ENCODE data around the gene RARB. TPM values are rescaled to one million over a fixed set of nuclear protein-coding genes. Genes with fewer than 3 reads are reported as not detected.

The RARB gene
- total RNA-seq, 1 experiment from 2014 or later: 31.3 TPM

GRCh38 chr3:25424614-25425013, 3.4 kb upstream of the RARB start:
- intact Hi-C loops (cut with micrococcal nuclease; ENCODE audit: unreplicated experiment): loop anchor here (5.0 kb wide), 1 partner anchor 402 kb away; no protein-coding TSS in a partner anchor
- Mint-ChIP-seq H3K4me3 (ENCODE audit: low read depth, unreplicated experiment) (peak overlapping the region; percentile 32), H3K36me3 (ENCODE audit: insufficient read depth, unreplicated experiment) (peaks cover 42% of the 10 kb centered on the region), H3K27ac (ENCODE audit: unreplicated experiment) (peak overlapping the region; percentile 85), H3K27me3 (ENCODE audit: unreplicated experiment) (no peaks in the 10 kb centered on the region), H3K9me3 (ENCODE audit: low read depth, unreplicated experiment) (peaks cover 2% of the 10 kb centered on the region), H3K4me1 (ENCODE audit: low read depth, unreplicated experiment) (peaks cover 59% of the 10 kb centered on the region)
- TF ChIP-seq CTCF (IDR thresholded peaks at IDR 0.05; ENCODE audit: unreplicated experiment): no peak
- no TSS peak for BruUV-seq (replicated peaks)
- no peak for DNase-seq
- CTCF ChIA-PET: interaction anchor here (3.1 kb wide), 1 partner anchor 12 kb away, joined by 8 read pairs; no protein-coding TSS in a partner anchor

- CTCF ChIA-PET: interaction anchor here (0.6 to 1.6 kb wide), 4 partner anchors 16 to 270 kb away, joined by 3 to 8 read pairs (median 4); no protein-coding TSS in a partner anchor
- TF ChIP-seq CTCF (IDR thresholded peaks at IDR 0.05; ENCODE audit: unreplicated experiment): no peak
- peaks cover 47% of the 10 kb centered on the region for H3K4me1 Mint-ChIP-seq (ENCODE audit: low read depth, unreplicated experiment)
- intact Hi-C loops (cut with micrococcal nuclease; ENCODE audit: unreplicated experiment): loop anchor here (5.0 kb wide), 1 partner anchor 404 kb away; no protein-coding TSS in a partner anchor
- H3K36me3 Mint-ChIP-seq (ENCODE audit: insufficient read depth, unreplicated experiment): peaks cover 55% of the 10 kb centered on the region
- DNase-seq: peak; percentile 50
- BruUV-seq (replicated peaks): no TSS peak
- peak overlapping the region; percentile 91 for H3K27ac Mint-ChIP-seq (ENCODE audit: unreplicated experiment)
- no peaks in the 10 kb centered on the region for H3K9me3 Mint-ChIP-seq (ENCODE audit: low read depth, unreplicated experiment)
- no peaks in the 10 kb centered on the region for H3K27me3 Mint-ChIP-seq (ENCODE audit: unreplicated experiment)
- H3K4me3 Mint-ChIP-seq (ENCODE audit: low read depth, unreplicated experiment): no peak overlapping the region
Observed at GRCh38 chr3:25426408-25426807, 1.7 kb upstream of the RARB start.

- Mint-ChIP-seq H3K4me1 (ENCODE audit: low read depth, unreplicated experiment) (peaks cover 40% of the 10 kb centered on the region), H3K27me3 (ENCODE audit: unreplicated experiment) (no peaks in the 10 kb centered on the region)
- intact Hi-C loops (cut with micrococcal nuclease; ENCODE audit: unreplicated experiment): loop anchor here (5.0 kb wide), 1 partner anchor 405 kb away; no protein-coding TSS in a partner anchor
Observed at GRCh38 chr3:25427155-25427554, 908 bp upstream of the RARB start.

GRCh38 chr3:25427563-25427941, 511 bp upstream of the RARB start:
- H3K4me1 Mint-ChIP-seq (ENCODE audit: low read depth, unreplicated experiment): peaks cover 36% of the 10 kb centered on the region
- BruUV-seq (replicated peaks): TSS peak; percentile 96
- intact Hi-C loops (cut with micrococcal nuclease; ENCODE audit: unreplicated experiment): loop anchor here (5.0 kb wide), 1 partner anchor 405 kb away; no protein-coding TSS in a partner anchor
- no peaks in the 10 kb centered on the region for H3K9me3 Mint-ChIP-seq (ENCODE audit: low read depth, unreplicated experiment)
- CTCF ChIA-PET: interaction anchor here (1.2 to 2.3 kb wide), 5 partner anchors 15 to 271 kb away, joined by 3 to 8 read pairs (median 4); no protein-coding TSS in a partner anchor
- no peak for TF ChIP-seq CTCF (IDR thresholded peaks at IDR 0.05; ENCODE audit: unreplicated experiment)
- H3K27me3 Mint-ChIP-seq (ENCODE audit: unreplicated experiment): no peaks in the 10 kb centered on the region
- DNase-seq: no peak
- H3K27ac Mint-ChIP-seq (ENCODE audit: unreplicated experiment): peak overlapping the region; percentile 91
- H3K4me3 Mint-ChIP-seq (ENCODE audit: low read depth, unreplicated experiment): peak overlapping the region; percentile 85
- H3K36me3 Mint-ChIP-seq (ENCODE audit: insufficient read depth, unreplicated experiment): peaks cover 63% of the 10 kb centered on the region

More at GRCh38 chr3:25427155-25427554, 908 bp upstream of the RARB start:
- peak overlapping the region; percentile 91 for H3K27ac Mint-ChIP-seq (ENCODE audit: unreplicated experiment)
- BruUV-seq (replicated peaks): no TSS peak
- DNase-seq: no peak
- TF ChIP-seq CTCF (IDR thresholded peaks at IDR 0.05; ENCODE audit: unreplicated experiment): no peak
- CTCF ChIA-PET: interaction anchor here (1.2 to 2.3 kb wide), 5 partner anchors 15 to 271 kb away, joined by 3 to 8 read pairs (median 4); no protein-coding TSS in a partner anchor
- H3K36me3 Mint-ChIP-seq (ENCODE audit: insufficient read depth, unreplicated experiment): peaks cover 62% of the 10 kb centered on the region
- H3K4me3 Mint-ChIP-seq (ENCODE audit: low read depth, unreplicated experiment): peak overlapping the region; percentile 85
- H3K9me3 Mint-ChIP-seq (ENCODE audit: low read depth, unreplicated experiment): no peaks in the 10 kb centered on the region
